Liver (tissue), 9 donors: ENCODE data around the gene SLC6A8. TPM values are rescaled to one million over a fixed set of nuclear protein-coding genes. Genes with fewer than 3 reads are reported as not detected.

Source experiments
- DNase-seq: peaks from one replicate; pipeline ENCODE4 v3.0.0-alpha.2; 2017; ENCODE audit warnings: low spot score
- H3K27ac ChIP-seq, 2 donors: one replicate each; pipeline ENCODE4 v1.7.0; 2013; ENCODE audit warnings: inconsistent platforms in 2 of 2, low read length in 2 of 2, control low read depth in 1 of 2, low read depth in 1 of 2, mild to moderate bottlenecking in 1 of 2
- H3K27me3 ChIP-seq, 4 donors: one replicate each; pipeline versions ENCODE4 v1.6.1 to v1.7.0; 2013; ENCODE audit warnings: low read length in 3 of 4, inconsistent platforms in 1 of 4, mild to moderate bottlenecking in 1 of 4, moderate library complexity in 1 of 4; ENCODE audit not compliant: control insufficient read depth in 4 of 4, insufficient read depth in 4 of 4
- H3K36me3 ChIP-seq, 4 donors: one replicate each; pipeline versions ENCODE4 v1.6.1 to v1.7.0; 2013; ENCODE audit warnings: low read length in 3 of 4, mild to moderate bottlenecking in 3 of 4, low read depth in 1 of 4, moderate library complexity in 1 of 4; ENCODE audit not compliant: control insufficient read depth in 4 of 4, insufficient read depth in 3 of 4
- H3K4me1 ChIP-seq, 4 donors: one replicate each; pipeline versions ENCODE4 v1.6.1 to v1.7.0; 2013; ENCODE audit warnings: low read length in 3 of 4, mild to moderate bottlenecking in 3 of 4, moderate library complexity in 1 of 4; ENCODE audit not compliant: control insufficient read depth in 4 of 4, insufficient read depth in 4 of 4
- H3K4me3 ChIP-seq, 3 donors: one replicate each; pipeline versions ENCODE4 v1.6.1 to v1.7.0; 2013; ENCODE audit warnings: low read length in 3 of 3, control low read depth in 1 of 3, low read depth in 1 of 3, mild to moderate bottlenecking in 1 of 3
- H3K9ac ChIP-seq, 2 donors: one replicate each; pipeline ENCODE4 v1.7.0; 2013; ENCODE audit warnings: low read length in 2 of 2, mild to moderate bottlenecking in 2 of 2, moderate library complexity in 2 of 2, control low read depth in 1 of 2, low read depth in 1 of 2
- H3K9me3 ChIP-seq, 4 donors: one replicate each; pipeline versions ENCODE4 v1.6.1 to v1.7.0; 2013; ENCODE audit warnings: low read length in 3 of 4; ENCODE audit not compliant: control insufficient read depth in 4 of 4
- EGR1 ChIP-seq, 2 donors: IDR thresholded peaks; 2 replicates each; pipeline ENCODE4 v1.6.1; 2016 to 2018; ENCODE audit warnings: antibody characterized with exemption in 2 of 2, low read depth in 2 of 2
- FOXA1 ChIP-seq: IDR thresholded peaks from 2 replicates; pipeline ENCODE4 v1.6.1; 2016; ENCODE audit warnings: antibody characterized with exemption
- GABPA ChIP-seq, 2 donors: IDR thresholded peaks in 1 of 2; conservative IDR thresholded peaks in 1 of 2; 2 replicates each; pipeline ENCODE4 v1.6.1; 2016; ENCODE audit warnings: antibody characterized with exemption in 2 of 2, mild to moderate bottlenecking in 1 of 2, moderate library complexity in 1 of 2
- HNF4G ChIP-seq: IDR thresholded peaks from 2 replicates; pipeline ENCODE4 v1.6.1; 2016; ENCODE audit warnings: antibody characterized with exemption
- JUND ChIP-seq, 2 donors: IDR thresholded peaks; 2 replicates each; pipeline ENCODE4 v1.6.1; 2016; ENCODE audit warnings: antibody characterized with exemption in 2 of 2
- NR2F2 ChIP-seq: IDR thresholded peaks from 2 replicates; pipeline ENCODE4 v1.6.1; 2016; ENCODE audit warnings: antibody characterized with exemption
- RXRA ChIP-seq, 2 donors: IDR thresholded peaks; 2 replicates each; pipeline ENCODE4 v1.6.1; 2017 to 2018; ENCODE audit warnings: antibody characterized with exemption in 2 of 2, mild to moderate bottlenecking in 1 of 2
- SP1 ChIP-seq: IDR thresholded peaks from 2 replicates; pipeline ENCODE4 v1.6.1; 2018; ENCODE audit warnings: antibody characterized with exemption, mild to moderate bottlenecking
- TAF1 ChIP-seq: conservative IDR thresholded peaks from 2 replicates; pipeline ENCODE4 v1.6.1; 2016; ENCODE audit warnings: antibody characterized with exemption, mild to moderate bottlenecking
- WGBS: extraction: QIAGEN DNeasy Blood & Tissue Kit; methylation state at CpG from one replicate; pipeline ENCODE4 v1.1.7; 2013; 5-methylcytosine and 5-hydroxymethylcytosine counted together
- polyA plus RNA-seq, 2 donors: library from polyadenylated mRNA; stranded (reverse) in 1 of 2; unstranded in 1 of 2; fragments of 200-250 nt in 1 of 2; fragments of >200 nt in 1 of 2; fragmentation: Nextera tagmentation in 1 of 2; extraction: Ambion mirVana in 1 of 2; gene quantifications; one replicate each; pipeline versions ENCODE4 v1.2.1 to v1.2.3, GENCODE V29; 2013 to 2015
- total RNA-seq, 2 donors: library from RNA; depleted of rRNA; stranded (reverse); fragments of >200 nt; gene quantifications; one replicate each; pipeline ENCODE4 v1.2.3, GENCODE V29; 2014
- TF ChIP-seq, protein P1 (sequence below): IDR thresholded peaks from 2 replicates; pipeline ENCODE4 v1.6.1; 2016; ENCODE audit warnings: antibody characterized with exemption
- TF ChIP-seq, protein P2 (sequence below): IDR thresholded peaks from 2 replicates; pipeline ENCODE4 v1.6.1; 2016; ENCODE audit warnings: antibody characterized with exemption, mild to moderate bottlenecking
- TF ChIP-seq, protein P3 (sequence below): fragments of 150-350 bp; IDR thresholded peaks from 2 replicates; pipeline ENCODE4 v1.5.1; 2017; ENCODE audit warnings: improper control_type of control experiment, low read depth, low read length; ENCODE audit not compliant: missing input control
- donor health status: healthy.
- donor health status: healthy.
- donor health status: healthy.
- donor health status: healthy.
- donor health status: healthy.

SLC6A8 gene
- total and polyA plus RNA-seq, 4 donors, result 0.25 to 44.4 (median 1.4) TPM

DNA sequence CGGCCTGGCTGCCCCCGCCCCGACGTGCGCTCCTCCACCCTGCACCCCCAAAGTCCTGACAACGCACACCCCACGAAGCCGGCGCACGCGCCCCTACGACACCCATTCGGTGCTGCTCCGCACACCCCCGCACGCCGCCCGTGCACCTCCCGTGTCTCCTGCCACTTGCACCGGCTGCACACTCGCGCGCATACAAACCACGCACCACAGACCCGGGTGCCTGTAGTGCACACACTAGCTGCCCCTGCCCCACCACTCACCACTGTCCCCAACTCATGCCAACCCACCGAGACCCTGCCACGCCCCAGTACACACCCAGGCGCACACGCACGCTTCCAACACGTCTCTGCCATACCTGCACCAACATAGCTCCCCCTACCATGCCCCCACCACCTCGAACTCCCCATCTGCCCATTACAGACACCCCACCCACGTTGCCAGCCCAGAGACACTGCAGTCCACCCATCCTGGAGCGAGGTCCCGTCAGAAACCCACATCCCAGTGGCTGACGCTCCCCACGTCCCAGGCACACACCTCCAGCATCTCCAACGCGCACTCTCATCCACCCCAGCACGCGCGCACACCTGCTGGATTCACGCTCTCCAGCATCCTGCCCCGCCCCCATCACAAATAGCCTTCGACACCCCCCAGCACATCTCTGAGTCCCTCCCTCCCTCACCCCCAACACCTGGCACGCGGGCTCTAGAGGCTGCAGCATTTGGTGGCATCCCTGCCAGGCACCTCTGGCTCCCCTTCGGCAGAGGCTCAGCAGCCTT is 44.9 kb upstream of the SLC6A8 start:
- H3K4me1 ChIP-seq, result peaks cover 7 to 19% (median 7%) of the 10 kb centered on the region in 4 donors
- peaks cover 0 to 3% (median under 1%) of the 10 kb centered on the region in 4 donors for H3K27me3 ChIP-seq
- TF ChIP-seq HNF4G (no peak), EGR1 (IDR thresholded peaks at IDR 0.05; ENCODE audit: low read depth in 2 of 2) (no peak), NR2F2 (no peak), RXRA (IDR thresholded peaks at IDR 0.05) (no peak), GABPA (IDR thresholded peaks at IDR 0.05 in 1 of 2, conservative IDR thresholded peaks at IDR 0.05 in 1 of 2) (no peak)
- TF ChIP-seq, protein P1, sequence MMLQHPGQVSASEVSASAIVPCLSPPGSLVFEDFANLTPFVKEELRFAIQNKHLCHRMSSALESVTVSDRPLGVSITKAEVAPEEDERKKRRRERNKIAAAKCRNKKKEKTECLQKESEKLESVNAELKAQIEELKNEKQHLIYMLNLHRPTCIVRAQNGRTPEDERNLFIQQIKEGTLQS, result no peak
- no peaks in the 10 kb centered on the region for H3K36me3 ChIP-seq
- WGBS, result 4% methylated on average over 48 of the region's 48 CpGs
- DNase-seq, result no peak
- H3K4me3 ChIP-seq, result no peak overlapping the region
- no peak overlapping the region for H3K9ac ChIP-seq
- no peaks in the 10 kb centered on the region for H3K9me3 ChIP-seq
- H3K27ac ChIP-seq, result no peak overlapping the region

DNA sequence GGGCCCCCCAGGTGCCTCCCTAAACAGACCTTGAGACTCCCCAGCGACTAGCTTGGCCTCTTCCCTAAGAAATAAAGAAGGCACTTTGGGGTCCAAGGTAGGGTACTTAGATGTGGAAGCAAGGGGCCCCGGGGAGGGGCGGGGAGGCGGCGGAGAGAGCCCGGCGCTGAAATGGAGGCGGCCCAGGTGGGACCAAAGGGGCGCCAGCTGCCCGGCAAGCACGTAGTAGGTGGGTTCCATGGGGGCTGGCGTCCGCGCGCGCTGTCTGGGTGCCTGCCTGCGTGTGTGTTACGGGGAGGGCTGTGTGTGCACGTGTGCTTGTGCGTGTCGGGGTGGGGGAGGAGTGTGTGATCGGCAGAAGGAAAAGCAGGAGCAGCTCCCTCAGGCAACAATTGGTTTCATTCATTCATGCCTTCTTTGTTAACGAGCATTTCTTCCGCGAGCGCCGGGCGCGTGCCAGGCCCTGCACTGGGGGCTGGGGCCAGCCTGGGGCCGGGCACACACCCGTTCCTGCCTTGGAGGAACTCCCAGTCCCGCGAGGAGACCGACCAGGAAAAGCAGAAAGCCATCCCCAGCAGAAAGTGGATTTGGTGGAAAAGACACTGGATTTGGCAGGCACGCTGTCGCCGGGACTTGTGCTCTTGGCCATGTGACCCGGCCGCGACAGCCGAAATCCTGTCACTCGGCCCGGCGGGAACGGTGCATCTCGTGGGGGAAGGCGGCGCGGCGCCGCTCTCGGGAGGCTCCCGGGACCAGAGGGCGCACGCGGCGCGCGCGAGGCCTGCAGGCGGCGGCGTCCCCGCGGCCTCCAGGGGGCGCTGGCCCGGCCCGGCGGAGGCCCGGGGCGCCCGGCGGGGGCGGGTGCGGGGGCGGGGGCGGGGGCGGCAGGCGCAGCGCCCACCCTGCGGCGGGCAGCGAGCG is 44.0 kb upstream of the SLC6A8 start:
- Histone ChIP-seq H3K4me3 (no peak overlapping the region), H3K9ac (no peak overlapping the region), H3K27ac (no peak overlapping the region)

DNA sequence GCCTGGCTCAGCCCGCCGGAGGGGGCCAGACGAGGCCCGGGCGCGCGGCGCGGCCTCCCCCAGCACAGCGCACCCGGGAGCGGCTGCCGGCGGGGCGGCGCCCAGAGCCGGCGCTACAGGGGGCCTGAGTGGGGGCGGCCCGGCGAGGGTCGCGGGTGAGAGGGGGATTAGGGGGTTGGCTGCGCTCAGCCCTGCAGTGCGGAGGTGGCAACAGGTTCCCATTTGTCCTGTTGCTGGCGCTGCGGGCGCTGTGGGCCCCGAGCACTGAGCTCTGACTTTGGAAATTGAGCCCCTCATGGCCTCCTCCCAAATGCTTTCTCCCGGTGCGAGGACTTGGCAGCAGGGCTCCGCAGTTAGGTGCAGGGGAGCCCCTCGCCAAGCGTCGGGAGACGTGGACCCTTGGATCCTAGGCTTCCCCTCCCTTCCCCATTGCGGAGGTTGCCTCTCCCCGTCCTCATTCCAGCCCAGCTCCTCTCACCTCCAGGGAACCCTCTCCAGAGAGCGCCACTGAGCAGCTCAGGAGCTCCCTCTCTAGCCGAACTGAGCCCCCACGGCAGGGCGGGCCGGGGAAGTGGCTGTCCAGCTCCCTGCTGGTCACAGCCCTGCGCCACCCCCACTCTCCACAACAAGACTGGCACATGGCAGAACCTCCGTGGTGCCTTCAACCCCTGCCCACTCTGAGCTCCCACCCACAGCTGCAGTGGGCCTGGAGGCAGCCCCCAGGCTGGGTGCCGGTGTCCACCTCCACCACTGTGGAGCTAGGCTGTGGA is 43.2 kb upstream of the SLC6A8 start:
- WGBS, result 8% methylated on average over 46 of the region's 46 CpGs
- Histone ChIP-seq H3K4me1 (peaks cover 7 to 19% (median 7%) of the 10 kb centered on the region in 4 donors), H3K27me3 (peaks cover 0 to 7% (median under 1%) of the 10 kb centered on the region in 4 donors), H3K9ac (no peak overlapping the region), H3K9me3 (no peaks in the 10 kb centered on the region), H3K4me3 (no peak overlapping the region), H3K27ac (no peak overlapping the region), H3K36me3 (no peaks in the 10 kb centered on the region)
- TF ChIP-seq, protein P2, sequence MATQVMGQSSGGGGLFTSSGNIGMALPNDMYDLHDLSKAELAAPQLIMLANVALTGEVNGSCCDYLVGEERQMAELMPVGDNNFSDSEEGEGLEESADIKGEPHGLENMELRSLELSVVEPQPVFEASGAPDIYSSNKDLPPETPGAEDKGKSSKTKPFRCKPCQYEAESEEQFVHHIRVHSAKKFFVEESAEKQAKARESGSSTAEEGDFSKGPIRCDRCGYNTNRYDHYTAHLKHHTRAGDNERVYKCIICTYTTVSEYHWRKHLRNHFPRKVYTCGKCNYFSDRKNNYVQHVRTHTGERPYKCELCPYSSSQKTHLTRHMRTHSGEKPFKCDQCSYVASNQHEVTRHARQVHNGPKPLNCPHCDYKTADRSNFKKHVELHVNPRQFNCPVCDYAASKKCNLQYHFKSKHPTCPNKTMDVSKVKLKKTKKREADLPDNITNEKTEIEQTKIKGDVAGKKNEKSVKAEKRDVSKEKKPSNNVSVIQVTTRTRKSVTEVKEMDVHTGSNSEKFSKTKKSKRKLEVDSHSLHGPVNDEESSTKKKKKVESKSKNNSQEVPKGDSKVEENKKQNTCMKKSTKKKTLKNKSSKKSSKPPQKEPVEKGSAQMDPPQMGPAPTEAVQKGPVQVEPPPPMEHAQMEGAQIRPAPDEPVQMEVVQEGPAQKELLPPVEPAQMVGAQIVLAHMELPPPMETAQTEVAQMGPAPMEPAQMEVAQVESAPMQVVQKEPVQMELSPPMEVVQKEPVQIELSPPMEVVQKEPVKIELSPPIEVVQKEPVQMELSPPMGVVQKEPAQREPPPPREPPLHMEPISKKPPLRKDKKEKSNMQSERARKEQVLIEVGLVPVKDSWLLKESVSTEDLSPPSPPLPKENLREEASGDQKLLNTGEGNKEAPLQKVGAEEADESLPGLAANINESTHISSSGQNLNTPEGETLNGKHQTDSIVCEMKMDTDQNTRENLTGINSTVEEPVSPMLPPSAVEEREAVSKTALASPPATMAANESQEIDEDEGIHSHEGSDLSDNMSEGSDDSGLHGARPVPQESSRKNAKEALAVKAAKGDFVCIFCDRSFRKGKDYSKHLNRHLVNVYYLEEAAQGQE, result no peak
- TF ChIP-seq JUND (IDR thresholded peaks at IDR 0.05) (no peak), HNF4G (no peak), FOXA1 (no peak), TAF1 (no peak)
- no peak for DNase-seq

More for the DNA sequence above, 44.0 kb upstream of the SLC6A8 start:
- DNase-seq, result no peak
- H3K27me3 ChIP-seq, result peaks cover 0 to 3% (median under 1%) of the 10 kb centered on the region in 4 donors
- no peaks in the 10 kb centered on the region for H3K36me3 ChIP-seq
- H3K9me3 ChIP-seq, result no peaks in the 10 kb centered on the region
- WGBS, result 2% methylated on average over 72 of the region's 84 CpGs
- TF ChIP-seq, protein P3, sequence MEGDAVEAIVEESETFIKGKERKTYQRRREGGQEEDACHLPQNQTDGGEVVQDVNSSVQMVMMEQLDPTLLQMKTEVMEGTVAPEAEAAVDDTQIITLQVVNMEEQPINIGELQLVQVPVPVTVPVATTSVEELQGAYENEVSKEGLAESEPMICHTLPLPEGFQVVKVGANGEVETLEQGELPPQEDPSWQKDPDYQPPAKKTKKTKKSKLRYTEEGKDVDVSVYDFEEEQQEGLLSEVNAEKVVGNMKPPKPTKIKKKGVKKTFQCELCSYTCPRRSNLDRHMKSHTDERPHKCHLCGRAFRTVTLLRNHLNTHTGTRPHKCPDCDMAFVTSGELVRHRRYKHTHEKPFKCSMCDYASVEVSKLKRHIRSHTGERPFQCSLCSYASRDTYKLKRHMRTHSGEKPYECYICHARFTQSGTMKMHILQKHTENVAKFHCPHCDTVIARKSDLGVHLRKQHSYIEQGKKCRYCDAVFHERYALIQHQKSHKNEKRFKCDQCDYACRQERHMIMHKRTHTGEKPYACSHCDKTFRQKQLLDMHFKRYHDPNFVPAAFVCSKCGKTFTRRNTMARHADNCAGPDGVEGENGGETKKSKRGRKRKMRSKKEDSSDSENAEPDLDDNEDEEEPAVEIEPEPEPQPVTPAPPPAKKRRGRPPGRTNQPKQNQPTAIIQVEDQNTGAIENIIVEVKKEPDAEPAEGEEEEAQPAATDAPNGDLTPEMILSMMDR, result peak; percentile 27
- TF ChIP-seq SP1, result no peak
- peaks cover 7 to 19% (median 7%) of the 10 kb centered on the region in 4 donors for H3K4me1 ChIP-seq
